A549 (cell line): ENCODE results near the gene REXO5.

Experiments
- CEBPB ChIP-seq, 2 experiments: fragments of >200 bp in 1 of 2; sonication (Bioruptor Twin) in 1 of 2; formaldehyde crosslinking in 1 of 2; IDR thresholded peaks; 2 replicates each; pipeline ENCODE4 v1.6.1; 2012 to 2016
- EP300 ChIP-seq, 2 experiments: fragments of >200 bp; sonication (Bioruptor Twin); formaldehyde crosslinking; IDR thresholded peaks; 2 replicates in 1 of 2; 3 replicates in 1 of 2; pipeline ENCODE4 v1.6.1; 2016 to 2017
- FOSL2 ChIP-seq, 2 experiments: fragments of 450-650 bp in 1 of 2; fragments of >200 bp in 1 of 2; sonication (Bioruptor Twin) in 1 of 2; formaldehyde crosslinking; IDR thresholded peaks; 2 replicates each; pipeline versions ENCODE4 v1.5.0 to v1.6.1; 2016 to 2020; ENCODE audit warnings: mild to moderate bottlenecking in 1 of 2, moderate library complexity in 1 of 2
- POLR2A ChIP-seq: IDR thresholded peaks from 2 replicates; pipeline ENCODE4 v1.6.1; 2012; ENCODE audit warnings: mild to moderate bottlenecking, low read length
- RAD21 ChIP-seq, 2 experiments: fragments of >200 bp in 1 of 2; sonication (Bioruptor Twin) in 1 of 2; formaldehyde crosslinking in 1 of 2; IDR thresholded peaks in 1 of 2; conservative IDR thresholded peaks in 1 of 2; 2 replicates in 1 of 2; 3 replicates in 1 of 2; pipeline ENCODE4 v1.6.1; 2012 to 2018; ENCODE audit warnings: inconsistent platforms in 1 of 2
- RCOR1 ChIP-seq: fragments of 150-350 bp; IDR thresholded peaks from 2 replicates; pipeline ENCODE4 v1.6.1; 2014; ENCODE audit warnings: antibody characterized with exemption, low read length, low read depth
- RFX5 ChIP-seq: fragments of 450-650 bp; IDR thresholded peaks from 2 replicates; pipeline ENCODE4 v1.7.1; 2014; ENCODE audit warnings: antibody characterized with exemption, mild to moderate bottlenecking, moderate library complexity
- ZNF302 ChIP-seq: fragments of 250-450 bp; sonication (Bioruptor Pico); IDR thresholded peaks from 2 replicates; pipeline ENCODE4 v1.9.0; 2021; ENCODE audit warnings: inconsistent platforms, mild to moderate bottlenecking, moderate library complexity
- TF ChIP-seq, protein P1 (sequence below): fragments of >200 bp; sonication (Bioruptor Twin); formaldehyde crosslinking; IDR thresholded peaks from 3 replicates; pipeline ENCODE4 v1.5.1; 2016
- TF ChIP-seq, protein P2 (sequence below): fragments of 450-650 bp; IDR thresholded peaks from 2 replicates; pipeline ENCODE4 v1.6.1; 2014; ENCODE audit warnings: antibody characterized with exemption
- TF ChIP-seq, protein P3 (sequence below): IDR thresholded peaks from 2 replicates; pipeline ENCODE4 v1.6.1; 2012

DNA sequence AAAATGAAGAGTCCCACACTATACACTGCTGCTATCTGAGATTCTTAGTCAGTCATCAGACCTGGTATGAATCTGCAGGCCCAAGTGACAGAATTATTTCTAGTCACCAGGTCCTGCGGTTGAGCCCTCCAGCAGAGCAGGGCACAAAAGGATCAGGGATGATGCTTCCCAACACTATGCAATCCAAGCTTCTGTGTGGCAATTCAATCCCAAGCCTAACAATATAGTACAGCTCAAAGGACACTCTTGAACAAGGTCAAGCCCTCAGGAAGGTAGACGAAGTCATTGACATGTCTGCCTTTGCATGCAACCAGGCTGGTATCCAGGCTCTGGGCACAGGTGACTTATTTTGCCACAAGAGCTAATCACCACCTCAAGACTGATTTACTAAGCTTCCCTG, 88.1 kb downstream of the REXO5 start:
- TF ChIP-seq, protein P1, sequence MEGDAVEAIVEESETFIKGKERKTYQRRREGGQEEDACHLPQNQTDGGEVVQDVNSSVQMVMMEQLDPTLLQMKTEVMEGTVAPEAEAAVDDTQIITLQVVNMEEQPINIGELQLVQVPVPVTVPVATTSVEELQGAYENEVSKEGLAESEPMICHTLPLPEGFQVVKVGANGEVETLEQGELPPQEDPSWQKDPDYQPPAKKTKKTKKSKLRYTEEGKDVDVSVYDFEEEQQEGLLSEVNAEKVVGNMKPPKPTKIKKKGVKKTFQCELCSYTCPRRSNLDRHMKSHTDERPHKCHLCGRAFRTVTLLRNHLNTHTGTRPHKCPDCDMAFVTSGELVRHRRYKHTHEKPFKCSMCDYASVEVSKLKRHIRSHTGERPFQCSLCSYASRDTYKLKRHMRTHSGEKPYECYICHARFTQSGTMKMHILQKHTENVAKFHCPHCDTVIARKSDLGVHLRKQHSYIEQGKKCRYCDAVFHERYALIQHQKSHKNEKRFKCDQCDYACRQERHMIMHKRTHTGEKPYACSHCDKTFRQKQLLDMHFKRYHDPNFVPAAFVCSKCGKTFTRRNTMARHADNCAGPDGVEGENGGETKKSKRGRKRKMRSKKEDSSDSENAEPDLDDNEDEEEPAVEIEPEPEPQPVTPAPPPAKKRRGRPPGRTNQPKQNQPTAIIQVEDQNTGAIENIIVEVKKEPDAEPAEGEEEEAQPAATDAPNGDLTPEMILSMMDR = no peak
- no peak for TF ChIP-seq CEBPB (IDR thresholded peaks at IDR 0.05)
- TF ChIP-seq, protein P2, sequence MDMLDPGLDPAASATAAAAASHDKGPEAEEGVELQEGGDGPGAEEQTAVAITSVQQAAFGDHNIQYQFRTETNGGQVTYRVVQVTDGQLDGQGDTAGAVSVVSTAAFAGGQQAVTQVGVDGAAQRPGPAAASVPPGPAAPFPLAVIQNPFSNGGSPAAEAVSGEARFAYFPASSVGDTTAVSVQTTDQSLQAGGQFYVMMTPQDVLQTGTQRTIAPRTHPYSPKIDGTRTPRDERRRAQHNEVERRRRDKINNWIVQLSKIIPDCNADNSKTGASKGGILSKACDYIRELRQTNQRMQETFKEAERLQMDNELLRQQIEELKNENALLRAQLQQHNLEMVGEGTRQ = no peak
- no peak for TF ChIP-seq POLR2A
- no peak for TF ChIP-seq RFX5
- no peak for TF ChIP-seq RAD21 (conservative IDR thresholded peaks at IDR 0.05 in 1 of 2, IDR thresholded peaks at IDR 0.05 in 1 of 2)
- TF ChIP-seq ZNF302 (CRISPR knock-in tag) = no peak
- TF ChIP-seq, protein P3, sequence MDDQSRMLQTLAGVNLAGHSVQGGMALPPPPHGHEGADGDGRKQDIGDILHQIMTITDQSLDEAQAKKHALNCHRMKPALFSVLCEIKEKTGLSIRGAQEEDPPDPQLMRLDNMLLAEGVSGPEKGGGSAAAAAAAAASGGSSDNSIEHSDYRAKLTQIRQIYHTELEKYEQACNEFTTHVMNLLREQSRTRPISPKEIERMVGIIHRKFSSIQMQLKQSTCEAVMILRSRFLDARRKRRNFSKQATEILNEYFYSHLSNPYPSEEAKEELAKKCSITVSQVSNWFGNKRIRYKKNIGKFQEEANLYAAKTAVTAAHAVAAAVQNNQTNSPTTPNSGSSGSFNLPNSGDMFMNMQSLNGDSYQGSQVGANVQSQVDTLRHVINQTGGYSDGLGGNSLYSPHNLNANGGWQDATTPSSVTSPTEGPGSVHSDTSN = no peak
- TF ChIP-seq FOSL2 (IDR thresholded peaks at IDR 0.05) = no peak
- no peak for TF ChIP-seq FOSL2 (CRISPR knock-in tag; IDR thresholded peaks at IDR 0.05)
- no peak for TF ChIP-seq RCOR1
- no peak for TF ChIP-seq EP300 (IDR thresholded peaks at IDR 0.05)
